ENCODE results near the gene FAM43A.

DNA sequence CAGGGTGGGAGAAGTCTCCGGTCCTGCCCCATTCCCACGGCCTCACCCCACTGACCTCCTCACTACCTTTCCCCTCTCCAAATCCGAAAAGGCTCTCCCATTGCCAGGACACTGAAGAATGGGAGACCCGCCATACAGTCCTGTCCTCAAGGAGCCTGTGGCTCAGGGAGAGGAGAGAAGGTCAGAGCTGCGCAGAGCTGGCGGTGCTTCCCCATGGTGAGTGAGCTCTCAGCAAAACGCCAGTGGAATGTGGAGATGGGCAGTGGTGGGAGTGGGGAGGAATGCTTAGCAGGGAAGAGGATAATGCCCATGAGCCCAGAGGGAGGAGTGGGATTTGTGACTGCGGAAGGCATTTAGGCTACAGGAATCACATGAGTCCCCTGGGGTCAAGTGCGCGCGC, 20.1 kb downstream of the FAM43A start:
- TF ChIP-seq, protein P1, sequence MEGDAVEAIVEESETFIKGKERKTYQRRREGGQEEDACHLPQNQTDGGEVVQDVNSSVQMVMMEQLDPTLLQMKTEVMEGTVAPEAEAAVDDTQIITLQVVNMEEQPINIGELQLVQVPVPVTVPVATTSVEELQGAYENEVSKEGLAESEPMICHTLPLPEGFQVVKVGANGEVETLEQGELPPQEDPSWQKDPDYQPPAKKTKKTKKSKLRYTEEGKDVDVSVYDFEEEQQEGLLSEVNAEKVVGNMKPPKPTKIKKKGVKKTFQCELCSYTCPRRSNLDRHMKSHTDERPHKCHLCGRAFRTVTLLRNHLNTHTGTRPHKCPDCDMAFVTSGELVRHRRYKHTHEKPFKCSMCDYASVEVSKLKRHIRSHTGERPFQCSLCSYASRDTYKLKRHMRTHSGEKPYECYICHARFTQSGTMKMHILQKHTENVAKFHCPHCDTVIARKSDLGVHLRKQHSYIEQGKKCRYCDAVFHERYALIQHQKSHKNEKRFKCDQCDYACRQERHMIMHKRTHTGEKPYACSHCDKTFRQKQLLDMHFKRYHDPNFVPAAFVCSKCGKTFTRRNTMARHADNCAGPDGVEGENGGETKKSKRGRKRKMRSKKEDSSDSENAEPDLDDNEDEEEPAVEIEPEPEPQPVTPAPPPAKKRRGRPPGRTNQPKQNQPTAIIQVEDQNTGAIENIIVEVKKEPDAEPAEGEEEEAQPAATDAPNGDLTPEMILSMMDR (conservative IDR thresholded peaks at IDR 0.05; ENCODE audit: low read length), result no peak
- TF ChIP-seq EZH2phosphoT487 (IDR thresholded peaks at IDR 0.05; ENCODE audit: borderline replicate concordance), result no peak

Measured in Loucy (cell line).